GM18861 (cell line): ENCODE measurements around the gene KCNMB1.

Experiments used
- ATAC-seq: cut with Tn5 transposase; IDR thresholded peaks from one replicate; pipeline ENCODE4 v1.9.1; 2021; ENCODE audit not compliant: unreplicated experiment

Gene KCNMB1

GRCh38 chr5:170388818-170389549 is at the start of gene KCNMB1:
Gene KCNMB1, minus strand, starts transcription at chr5:170389367. Its CDS starts 3,920 bp downstream, at chr5:170385447.
- no peak for ATAC-seq

DNA sequence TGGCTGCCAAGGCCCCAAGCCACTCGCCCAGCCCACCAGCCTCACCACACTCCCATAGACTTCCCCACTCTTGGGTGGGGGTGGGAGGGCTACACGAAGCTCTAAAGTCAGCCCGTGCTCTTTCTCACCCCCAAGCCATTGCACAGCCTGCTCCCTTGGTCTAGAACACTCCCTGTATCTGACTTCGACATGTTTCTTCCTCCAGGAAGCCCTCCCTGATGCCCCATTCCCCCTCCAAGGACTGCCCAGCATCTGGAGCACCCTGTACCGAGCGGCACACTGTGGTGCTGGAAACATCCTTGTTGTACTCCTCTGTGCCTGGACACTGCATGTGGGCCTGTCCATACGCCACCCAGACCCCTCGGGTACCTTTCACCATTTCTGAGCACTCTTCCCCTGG is 49.4 kb upstream of the KCNMB1 start:
- ATAC-seq, result no peak

GRCh38 chr5:170437621-170438375 is 48.6 kb upstream of the KCNMB1 start:
- ATAC-seq, result no peak

DNA sequence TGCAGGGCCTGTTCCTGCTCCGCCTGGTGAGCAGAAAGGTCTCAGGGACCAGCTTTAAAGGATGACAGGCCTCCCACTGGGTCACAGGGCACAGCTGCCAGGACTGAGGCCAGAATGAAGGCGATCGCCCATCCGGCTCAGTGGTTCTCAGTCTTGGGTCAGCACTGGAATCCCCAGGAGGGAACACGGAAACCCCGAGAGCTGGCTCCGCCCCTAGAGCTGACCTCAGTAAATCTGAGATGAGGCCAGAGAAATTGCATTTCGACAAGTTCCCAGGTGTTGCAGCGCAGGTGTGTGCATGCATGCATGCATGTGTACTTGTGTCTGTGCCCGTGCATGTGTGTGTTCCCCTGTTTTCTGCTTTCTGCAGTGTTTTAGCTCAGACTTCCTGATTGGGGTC is 47.2 kb upstream of the KCNMB1 start:
- ATAC-seq, result no peak

DNA sequence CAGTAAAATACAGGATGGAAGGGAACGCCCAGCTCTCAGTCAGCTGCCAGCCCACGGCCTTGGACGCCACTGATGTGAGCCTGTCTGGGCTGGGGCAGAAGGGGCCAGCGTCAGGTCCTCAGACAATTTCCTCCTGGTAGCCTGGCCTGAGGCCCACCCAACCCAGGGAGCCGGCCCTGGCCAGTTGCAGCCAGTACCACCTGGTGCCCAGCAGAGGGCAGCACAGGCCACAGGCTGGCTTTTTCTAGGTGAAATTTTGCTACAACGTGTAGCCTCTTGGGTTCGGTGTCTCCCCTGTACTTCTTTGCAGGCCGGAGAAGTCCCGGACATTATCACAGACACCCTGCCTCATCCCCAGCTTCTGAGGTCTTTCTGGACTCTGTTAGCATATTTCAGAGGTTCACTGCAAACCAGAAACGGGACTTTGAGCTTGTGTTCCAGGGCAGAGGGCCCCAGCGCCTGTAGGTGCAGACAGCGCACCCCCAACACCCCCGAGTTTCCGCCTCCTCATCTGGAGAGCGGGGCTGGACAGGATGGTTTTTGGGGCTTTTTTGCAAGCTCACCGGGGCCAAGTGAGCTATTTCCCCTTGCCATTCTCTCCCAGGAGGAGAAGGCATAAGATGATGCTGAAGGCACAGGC is 45.9 kb upstream of the KCNMB1 start:
- ATAC-seq, result no peak

GRCh38 chr5:170432669-170433068 is 43.5 kb upstream of the KCNMB1 start:
- ATAC-seq, result no peak

- no peak for ATAC-seq
These were observed 42.4 kb upstream of the KCNMB1 start for GRCh38 chr5:170431571-170431970.

- no peak for ATAC-seq
These were observed 41.8 kb upstream of the KCNMB1 start for GRCh38 chr5:170430866-170431437.

GRCh38 chr5:170430256-170430655 is 41.1 kb upstream of the KCNMB1 start:
- ATAC-seq, result no peak

GRCh38 chr5:170429014-170429413 is 39.8 kb upstream of the KCNMB1 start:
- no peak for ATAC-seq

- no peak for ATAC-seq
These were observed 38.6 kb upstream of the KCNMB1 start for GRCh38 chr5:170427672-170428236.

DNA sequence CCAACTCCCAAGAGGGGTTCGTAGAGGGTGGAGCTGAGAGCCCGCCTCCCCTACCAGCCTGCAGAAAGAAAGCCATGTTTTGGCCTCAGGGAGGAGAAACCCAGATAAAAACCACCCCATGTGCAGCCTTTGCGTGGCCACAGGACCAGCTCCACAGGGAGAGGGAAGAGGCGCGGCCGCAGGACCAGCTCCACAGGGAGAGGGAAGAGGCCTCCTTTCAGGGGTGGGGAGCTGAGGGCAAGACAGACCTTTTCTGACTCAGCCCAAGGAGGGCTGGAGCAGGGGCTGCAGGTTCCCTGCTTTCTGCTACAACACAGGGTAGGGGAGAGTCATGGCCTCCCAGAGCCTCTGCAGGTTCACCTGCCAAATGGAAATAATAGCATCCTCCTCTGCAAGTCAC is 37.6 kb upstream of the KCNMB1 start:
- no peak for ATAC-seq

GRCh38 chr5:170426149-170426767 is 37.1 kb upstream of the KCNMB1 start:
- ATAC-seq, result no peak

DNA sequence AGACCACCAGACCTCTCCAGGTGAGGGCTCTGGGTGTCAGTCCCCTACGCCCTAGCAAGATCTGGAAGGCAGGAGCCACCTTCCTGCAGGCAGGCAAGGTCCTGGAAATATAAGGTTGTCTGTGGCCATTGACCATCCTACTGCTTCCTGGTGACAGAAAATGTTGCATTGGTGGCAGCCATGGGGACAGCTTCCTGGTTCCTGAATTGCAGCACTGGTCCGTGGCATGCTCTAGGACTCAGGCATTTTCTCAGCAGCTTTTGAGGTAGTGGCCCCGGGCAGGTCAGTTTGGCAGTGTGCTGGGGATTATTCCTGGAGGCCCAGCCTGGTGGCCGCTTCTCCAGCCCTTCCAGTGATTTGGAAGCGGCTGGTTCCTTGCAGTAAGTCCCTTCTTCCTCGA is 36.6 kb upstream of the KCNMB1 start:
- no peak for ATAC-seq

DNA sequence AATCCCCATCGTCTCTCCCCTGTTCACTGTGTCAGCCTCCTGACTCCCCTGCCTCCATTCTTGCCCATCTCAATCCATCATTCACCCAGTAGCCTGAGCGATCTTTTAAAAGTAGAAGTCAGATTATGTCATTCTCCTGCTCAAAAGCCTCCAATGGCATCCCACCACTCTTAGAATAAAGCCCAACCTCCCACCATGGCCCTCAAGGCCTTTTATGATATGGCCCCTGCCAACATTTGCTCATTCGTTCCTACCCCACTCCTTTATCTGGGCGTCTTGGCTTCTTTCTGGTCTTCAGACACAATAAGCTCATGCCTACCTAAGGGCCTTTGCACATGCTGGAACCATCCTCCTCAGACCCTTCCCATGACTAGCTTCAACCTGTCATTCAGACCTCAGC is 35.5 kb upstream of the KCNMB1 start:
- no peak for ATAC-seq

- ATAC-seq, result no peak
These were observed 34.5 kb upstream of the KCNMB1 start for GRCh38 chr5:170423692-170424091.

- no peak for ATAC-seq
These were observed 32.7 kb upstream of the KCNMB1 start for GRCh38 chr5:170421826-170422225.

GRCh38 chr5:170420806-170421412 is 31.7 kb upstream of the KCNMB1 start:
- no peak for ATAC-seq

- ATAC-seq, result no peak
These were observed 30.5 kb upstream of the KCNMB1 start for GRCh38 chr5:170419643-170420042.

DNA sequence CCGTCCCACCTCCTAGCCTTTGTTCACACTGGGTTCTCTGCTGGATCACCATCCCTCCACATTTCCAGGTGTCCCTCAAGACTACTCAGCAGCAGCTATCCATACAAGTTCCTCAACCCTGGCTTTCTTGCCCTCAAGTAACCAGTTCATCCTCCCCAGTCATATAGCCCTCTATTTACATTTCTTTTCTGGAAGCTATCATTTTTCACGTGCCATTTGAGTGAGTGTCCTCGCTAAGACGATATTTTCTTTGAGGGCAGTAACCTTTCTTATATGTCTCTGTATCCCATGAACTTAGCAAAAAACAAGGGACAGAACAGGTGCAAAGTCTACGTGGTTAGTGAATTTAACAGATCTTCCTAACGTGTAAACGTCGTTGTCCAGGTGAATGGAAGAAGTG is 29.6 kb upstream of the KCNMB1 start:
- no peak for ATAC-seq
